ENCODE results near the gene LKAAEAR1.
"Not testable (repeated sequence)": the region's sequence is repeated elsewhere in the genome, so short reads cannot be mapped to it uniquely, and the experiment has no call there.

LKAAEAR1 gene

GRCh38 chr20:64083804-64084684 is at the start of gene LKAAEAR1:
TSS of gene LKAAEAR1 (minus strand) at chr20:64084398. CDS start at chr20:64084219, 179 bp downstream.
- DNase-seq (ENCODE audit: low read depth): no peak

GRCh38 chr20:64131406-64131805 is 47.2 kb upstream of the LKAAEAR1 start:
- DNase-seq (ENCODE audit: low read depth): no peak

- DNase-seq (ENCODE audit: low read depth): no peak
These were observed 46.7 kb upstream of the LKAAEAR1 start for GRCh38 chr20:64130876-64131275.

- no peak for DNase-seq (ENCODE audit: low read depth)
These were observed 46.1 kb upstream of the LKAAEAR1 start for GRCh38 chr20:64130271-64130670.

- DNase-seq (ENCODE audit: low read depth): no peak
These were observed 45.1 kb upstream of the LKAAEAR1 start for GRCh38 chr20:64129146-64129782.

- DNase-seq (ENCODE audit: low read depth): not testable (repeated sequence)
These were observed 39.3 kb upstream of the LKAAEAR1 start for GRCh38 chr20:64123517-64123916.

- DNase-seq (ENCODE audit: low read depth): not testable (repeated sequence)
These were observed 38.7 kb upstream of the LKAAEAR1 start for GRCh38 chr20:64122927-64123326.

- no peak for DNase-seq (ENCODE audit: low read depth)
These were observed 37.4 kb upstream of the LKAAEAR1 start for GRCh38 chr20:64121586-64121985.

- DNase-seq (ENCODE audit: low read depth): no peak
These were observed 35.6 kb upstream of the LKAAEAR1 start for GRCh38 chr20:64119681-64120341.

- DNase-seq (ENCODE audit: low read depth): no peak
These were observed 35.1 kb upstream of the LKAAEAR1 start for GRCh38 chr20:64119301-64119680.

GRCh38 chr20:64117432-64117777 is 33.2 kb upstream of the LKAAEAR1 start:
- DNase-seq (ENCODE audit: low read depth): not testable (repeated sequence)

- DNase-seq (ENCODE audit: low read depth): no peak
These were observed 32.6 kb upstream of the LKAAEAR1 start for GRCh38 chr20:64116541-64117431.

GRCh38 chr20:64116016-64116415 is 31.8 kb upstream of the LKAAEAR1 start:
- no peak for DNase-seq (ENCODE audit: low read depth)

GRCh38 chr20:64115171-64115911 is 31.1 kb upstream of the LKAAEAR1 start:
- DNase-seq (ENCODE audit: low read depth): no peak

GRCh38 chr20:64114356-64114971 is 30.3 kb upstream of the LKAAEAR1 start:
- DNase-seq (ENCODE audit: low read depth): no peak

GRCh38 chr20:64113796-64114355 is 29.7 kb upstream of the LKAAEAR1 start:
- no peak for DNase-seq (ENCODE audit: low read depth)

GRCh38 chr20:64113444-64113775 is 29.2 kb upstream of the LKAAEAR1 start:
- no peak for DNase-seq (ENCODE audit: low read depth)

GRCh38 chr20:64112691-64113443 is 28.7 kb upstream of the LKAAEAR1 start:
- no peak for DNase-seq (ENCODE audit: low read depth)

- DNase-seq (ENCODE audit: low read depth): no peak
These were observed 27.8 kb upstream of the LKAAEAR1 start for GRCh38 chr20:64111841-64112641.
